Natural killer cell (primary cell): ENCODE data around the gene HSF2. TPM values are rescaled to one million over a fixed set of nuclear protein-coding genes. Genes with fewer than 3 reads are reported as not detected.

Experiments
- ATAC-seq, 3 donors: fragments of 150-1000 bp in 2 of 3; fragments of 200-7000 bp in 1 of 3; cut with Tn5 transposase; 1 replicate in 1 of 3; 2 replicates in 2 of 3; pipeline ENCODE4 v1.10.0; 2021; ENCODE audit warnings: mild to moderate bottlenecking in 2 of 3, moderate library complexity in 2 of 3
- DNase-seq, 2 donors: peaks; one replicate each; pipeline versions ENCODE4 v3.0.0 to v3.0.0-alpha.2; 2013 to 2021; ENCODE audit warnings: mixed read lengths in 1 of 2
- H3K27ac ChIP-seq: one replicate; pipeline ENCODE4 v1.5.1; 2013; ENCODE audit warnings: mild to moderate bottlenecking, low read length
- H3K27me3 ChIP-seq: one replicate; pipeline ENCODE4 v1.6.1; 2013; ENCODE audit warnings: low read length; ENCODE audit not compliant: control insufficient read depth, insufficient read depth
- H3K36me3 ChIP-seq: one replicate; pipeline ENCODE4 v1.6.1; 2013; ENCODE audit warnings: low read length; ENCODE audit not compliant: control insufficient read depth, insufficient read depth
- H3K4me1 ChIP-seq: one replicate; pipeline ENCODE4 v1.6.1; 2013; ENCODE audit warnings: low read length; ENCODE audit not compliant: control insufficient read depth, insufficient read depth
- H3K4me3 ChIP-seq: one replicate; pipeline ENCODE4 v1.5.1; 2013; ENCODE audit warnings: low read length
- H3K9me3 ChIP-seq: one replicate; pipeline ENCODE4 v1.6.1; 2013; ENCODE audit warnings: low read length; ENCODE audit not compliant: control insufficient read depth, insufficient read depth
- H3K27ac Mint-ChIP-seq, 2 donors: one replicate each; pipeline ENCODE4 v1.8.0; 2022; ENCODE audit warnings: mild to moderate bottlenecking in 2 of 2, mixed read lengths in 2 of 2, moderate library complexity in 1 of 2
- H3K27me3 Mint-ChIP-seq, 2 donors: one replicate each; pipeline ENCODE4 v1.8.0; 2022; ENCODE audit warnings: low read depth in 2 of 2, mixed read lengths in 2 of 2
- H3K36me3 Mint-ChIP-seq: one replicate; pipeline ENCODE4 v1.8.0; 2022; ENCODE audit warnings: mixed read lengths
- H3K4me1 Mint-ChIP-seq, 2 donors: one replicate each; pipeline ENCODE4 v1.8.0; 2022; ENCODE audit warnings: mixed read lengths in 2 of 2
- H3K4me3 Mint-ChIP-seq: one replicate; pipeline ENCODE4 v1.8.0; 2022; ENCODE audit warnings: mild to moderate bottlenecking, moderate library complexity, mixed read lengths
- H3K9me3 Mint-ChIP-seq, 2 donors: one replicate each; pipeline ENCODE4 v1.8.0; 2022; ENCODE audit warnings: mixed read lengths in 2 of 2
- CTCF ChIP-seq: fragments of 200-600 bp; IDR thresholded peaks from one replicate; pipeline ENCODE4 v1.8.0; 2022; ENCODE audit warnings: antibody characterized with exemption
- WGBS: methylation state at CpG from one replicate; pipeline ENCODE4 v1.1.7; 2013; ENCODE audit warnings: missing lambda C conversion rate; ENCODE audit not compliant: insufficient coverage; 5-methylcytosine and 5-hydroxymethylcytosine counted together
- intact Hi-C: fragments of 100-400 bp; cut with micrococcal nuclease; formaldehyde crosslinking; loops from one replicate; pipeline ENCODE4 v1.14.2; 2022
- total RNA-seq, 4 donors: library from RNA; stranded (reverse); fragments of 120-200 nt in 1 of 4; gene quantifications; one replicate each; pipeline versions ENCODE4 v1.2.3 to v1.2.4, GENCODE V29; 2013 to 2022

Gene HSF2
- total RNA-seq, 3 donors from 2014 or later (not counting 1 experiment from before 2014, with no cell fraction given), result 16.4 to 23.5 (median 21.1) TPM

- Histone ChIP-seq H3K27ac (no peak overlapping the region), H3K36me3 (peaks cover 47% of the 10 kb centered on the region), H3K9me3 (no peaks in the 10 kb centered on the region), H3K4me3 (no peak overlapping the region), H3K27me3 (no peaks in the 10 kb centered on the region), H3K4me1 (no peaks in the 10 kb centered on the region)
- intact Hi-C loops, result no loop called here
- WGBS, result 83% methylated on average over 1 of the region's 1 CpG
- ATAC-seq (no peak), DNase-seq (no peak)
- no peaks in the 10 kb centered on the region for H3K9me3 Mint-ChIP-seq
- H3K27me3 Mint-ChIP-seq, result no peaks in the 10 kb centered on the region
- no peak overlapping the region for H3K4me3 Mint-ChIP-seq
- no peak for TF ChIP-seq CTCF
- peaks cover 18% of the 10 kb centered on the region for H3K36me3 Mint-ChIP-seq
- no peak overlapping the region for H3K27ac Mint-ChIP-seq
- no peaks in the 10 kb centered on the region for H3K4me1 Mint-ChIP-seq
These were observed 23.3 kb downstream of the HSF2 start for GRCh38 chr6:122422614-122423267.

GRCh38 chr6:122423734-122424133, 24.3 kb downstream of the HSF2 start:
- Histone ChIP-seq H3K36me3 (peaks cover 47% of the 10 kb centered on the region), H3K27me3 (no peaks in the 10 kb centered on the region), H3K9me3 (no peaks in the 10 kb centered on the region), H3K4me3 (no peak overlapping the region), H3K27ac (no peak overlapping the region), H3K4me1 (no peaks in the 10 kb centered on the region)
- Mint-ChIP-seq H3K4me3 (no peak overlapping the region), H3K27ac (no peak overlapping the region), H3K9me3 (no peaks in the 10 kb centered on the region), H3K36me3 (peaks cover 18% of the 10 kb centered on the region), H3K27me3 (no peaks in the 10 kb centered on the region), H3K4me1 (no peaks in the 10 kb centered on the region)
- intact Hi-C loops, result no loop called here
- TF ChIP-seq CTCF, result no peak
- no CpG with 5 or more reads among the region's 1 CpG for WGBS
- DNase-seq, result no peak
- ATAC-seq, result no peak

- no peak overlapping the region for H3K27ac Mint-ChIP-seq
- H3K36me3 Mint-ChIP-seq, result peaks cover 18% of the 10 kb centered on the region
- TF ChIP-seq CTCF, result no peak
- Histone ChIP-seq H3K36me3 (peaks cover 43% of the 10 kb centered on the region), H3K9me3 (no peaks in the 10 kb centered on the region), H3K27ac (no peak overlapping the region), H3K27me3 (no peaks in the 10 kb centered on the region), H3K4me3 (no peak overlapping the region), H3K4me1 (no peaks in the 10 kb centered on the region)
- no peak for DNase-seq
- WGBS, result 80% methylated on average over 3 of the region's 3 CpGs
- H3K4me1 Mint-ChIP-seq, result no peaks in the 10 kb centered on the region
- H3K9me3 Mint-ChIP-seq, result no peaks in the 10 kb centered on the region
- no peak overlapping the region for H3K4me3 Mint-ChIP-seq
- ATAC-seq, result no peak
- H3K27me3 Mint-ChIP-seq, result no peaks in the 10 kb centered on the region
- intact Hi-C loops, result no loop called here
These were observed 27.1 kb downstream of the HSF2 start for GRCh38 chr6:122426597-122426996.

GRCh38 chr6:122428781-122429180, 29.3 kb downstream of the HSF2 start:
- WGBS, result 100% methylated on average over 1 of the region's 1 CpG
- Mint-ChIP-seq H3K27ac (no peak overlapping the region), H3K4me1 (no peaks in the 10 kb centered on the region), H3K4me3 (no peak overlapping the region), H3K36me3 (peaks cover 24% of the 10 kb centered on the region), H3K27me3 (no peaks in the 10 kb centered on the region), H3K9me3 (no peaks in the 10 kb centered on the region)
- no peaks in the 10 kb centered on the region for H3K4me1 ChIP-seq
- DNase-seq (no peak), ATAC-seq (no peak)
- H3K4me3 ChIP-seq, result no peak overlapping the region
- no peaks in the 10 kb centered on the region for H3K27me3 ChIP-seq
- H3K36me3 ChIP-seq, result peaks cover 35% of the 10 kb centered on the region
- intact Hi-C loops, result no loop called here
- H3K9me3 ChIP-seq, result no peaks in the 10 kb centered on the region
- H3K27ac ChIP-seq, result no peak overlapping the region
- no peak for TF ChIP-seq CTCF
